PC-3 (cell line): ENCODE data around the gene ABCC12.

Experiments used
- CTCF ChIP-seq: fragments of 300-600 bp; sonication (generic); conservative IDR thresholded peaks from 2 replicates; pipeline ENCODE4 v1.5.1; 2017; ENCODE audit warnings: antibody characterized with exemption, low read depth, mild to moderate bottlenecking, low read length
- EZH2 ChIP-seq: fragments of 300-600 bp; sonication (generic); IDR thresholded peaks from one replicate; pipeline ENCODE4 v1.6.1; 2017; ENCODE audit warnings: antibody characterized with exemption, mild to moderate bottlenecking, low read length; ENCODE audit not compliant: unreplicated experiment
- EZH2phosphoT487 ChIP-seq: fragments of 300-600 bp; sonication (generic); IDR thresholded peaks from 2 replicates; pipeline ENCODE4 v1.6.1; 2018; ENCODE audit warnings: mild to moderate bottlenecking, antibody characterized with exemption, low read length, borderline replicate concordance

- no peak for TF ChIP-seq CTCF
- TF ChIP-seq EZH2phosphoT487 = no peak
- TF ChIP-seq EZH2 = no peak
Measured at GRCh38 chr16:48187779-48188178, 32.0 kb upstream of the ABCC12 start.
